ENCODE data around the gene TMCC1. TPM values are rescaled to one million over a fixed set of nuclear protein-coding genes. Genes with fewer than 3 reads are reported as not detected.
"Not testable (repeated sequence)": the region's sequence is repeated elsewhere in the genome, so short reads cannot be mapped to it uniquely, and the experiment has no call there.

The TMCC1 gene
- total RNA-seq, 1 donor = 11.2 TPM

DNA sequence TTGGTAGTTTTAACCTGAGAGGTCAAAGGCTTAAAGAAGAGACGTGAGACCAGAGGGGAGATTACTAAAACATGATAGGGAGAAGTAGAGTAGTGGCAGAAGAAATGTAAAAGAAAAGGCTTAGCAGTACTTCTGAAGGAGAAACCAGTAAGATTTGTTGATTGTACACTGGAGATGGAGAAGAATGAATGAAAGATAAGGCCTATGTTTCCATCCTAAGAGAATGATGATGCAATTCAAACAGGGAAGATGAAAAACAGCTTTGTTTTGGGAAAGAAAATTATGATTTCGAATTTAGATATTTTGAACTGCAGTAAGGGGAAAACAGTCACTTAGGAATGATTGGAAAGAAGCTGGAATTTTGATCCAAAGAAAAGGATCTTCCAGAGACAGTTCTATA lies 189.6 kb downstream of the TMCC1 start:
- TF ChIP-seq, protein P1, sequence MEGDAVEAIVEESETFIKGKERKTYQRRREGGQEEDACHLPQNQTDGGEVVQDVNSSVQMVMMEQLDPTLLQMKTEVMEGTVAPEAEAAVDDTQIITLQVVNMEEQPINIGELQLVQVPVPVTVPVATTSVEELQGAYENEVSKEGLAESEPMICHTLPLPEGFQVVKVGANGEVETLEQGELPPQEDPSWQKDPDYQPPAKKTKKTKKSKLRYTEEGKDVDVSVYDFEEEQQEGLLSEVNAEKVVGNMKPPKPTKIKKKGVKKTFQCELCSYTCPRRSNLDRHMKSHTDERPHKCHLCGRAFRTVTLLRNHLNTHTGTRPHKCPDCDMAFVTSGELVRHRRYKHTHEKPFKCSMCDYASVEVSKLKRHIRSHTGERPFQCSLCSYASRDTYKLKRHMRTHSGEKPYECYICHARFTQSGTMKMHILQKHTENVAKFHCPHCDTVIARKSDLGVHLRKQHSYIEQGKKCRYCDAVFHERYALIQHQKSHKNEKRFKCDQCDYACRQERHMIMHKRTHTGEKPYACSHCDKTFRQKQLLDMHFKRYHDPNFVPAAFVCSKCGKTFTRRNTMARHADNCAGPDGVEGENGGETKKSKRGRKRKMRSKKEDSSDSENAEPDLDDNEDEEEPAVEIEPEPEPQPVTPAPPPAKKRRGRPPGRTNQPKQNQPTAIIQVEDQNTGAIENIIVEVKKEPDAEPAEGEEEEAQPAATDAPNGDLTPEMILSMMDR (IDR thresholded peaks at IDR 0.05; ENCODE audit: insufficient read depth, low read depth, low read length) = no peak
- peak; percentile 16 for DNase-seq (ENCODE audit: low read depth)

DNA sequence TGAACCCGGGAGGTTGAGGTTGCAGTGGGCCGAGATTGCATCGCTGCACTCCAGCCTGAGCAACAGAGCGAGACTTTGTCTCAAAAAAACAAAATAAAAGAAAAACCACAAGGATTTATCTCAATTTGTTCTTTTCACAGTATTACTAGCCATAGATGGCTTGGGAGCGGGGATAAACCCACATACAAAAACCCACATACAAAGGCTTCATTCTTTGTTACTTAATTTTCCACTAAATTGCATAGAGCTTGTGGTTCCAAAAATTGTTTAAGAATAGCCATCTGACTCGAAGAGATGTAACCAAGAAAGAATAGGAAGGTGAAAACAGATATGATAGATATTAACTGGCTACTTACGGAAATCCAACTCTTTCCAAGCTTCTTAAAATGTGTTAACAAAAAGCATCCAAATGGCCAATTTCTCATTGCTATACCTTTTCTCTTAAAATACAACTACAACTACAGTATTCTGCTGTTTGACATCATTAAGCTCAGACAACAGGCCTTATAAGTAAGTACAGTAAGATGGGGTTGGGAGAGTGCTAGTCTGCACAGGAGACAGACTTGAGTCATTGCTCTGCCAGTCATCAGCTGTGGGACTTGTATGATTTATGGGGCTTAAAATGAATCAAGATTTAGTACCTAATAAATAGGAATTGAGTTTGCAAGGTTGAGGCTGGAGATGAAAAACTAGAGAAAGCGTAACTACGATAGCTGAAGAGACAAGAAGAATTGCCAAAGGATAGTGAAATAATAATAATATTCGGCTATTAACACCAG lies 190.4 kb downstream of the TMCC1 start:
- TF ChIP-seq, protein P1 (IDR thresholded peaks at IDR 0.05; ENCODE audit: insufficient read depth, low read depth, low read length) = no peak
- DNase-seq (ENCODE audit: low read depth) = no peak
- H3K4me3 ChIP-seq (ENCODE audit: low read depth, low read length) = no peak overlapping the region

More for the DNA sequence above, 189.6 kb downstream of the TMCC1 start:
- no peak overlapping the region for H3K4me3 ChIP-seq (ENCODE audit: low read depth, low read length)

DNA sequence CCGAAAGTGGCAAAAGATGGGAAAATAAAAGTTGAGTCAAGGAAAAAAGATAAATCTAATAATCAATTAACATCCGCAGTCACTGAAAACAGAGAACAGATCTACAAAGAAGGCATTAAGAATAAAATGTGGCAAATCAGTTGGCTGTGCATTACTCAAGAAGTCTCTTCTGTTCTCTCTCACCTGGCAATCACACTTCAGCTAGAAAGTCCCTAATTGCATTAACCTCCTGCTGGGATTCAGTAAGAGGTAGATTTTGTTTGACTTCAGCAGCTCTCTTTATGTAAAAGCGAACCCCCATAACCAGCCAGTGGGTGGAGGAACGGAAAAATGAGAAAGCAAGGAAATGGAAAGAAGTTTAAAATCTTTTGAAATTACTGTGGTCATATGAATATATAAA lies 192.3 kb downstream of the TMCC1 start:
- TF ChIP-seq, protein P1 (IDR thresholded peaks at IDR 0.05; ENCODE audit: insufficient read depth, low read depth, low read length) = no peak
- H3K4me3 ChIP-seq (ENCODE audit: low read depth, low read length) = no peak overlapping the region
- DNase-seq (ENCODE audit: low read depth) = no peak

DNA sequence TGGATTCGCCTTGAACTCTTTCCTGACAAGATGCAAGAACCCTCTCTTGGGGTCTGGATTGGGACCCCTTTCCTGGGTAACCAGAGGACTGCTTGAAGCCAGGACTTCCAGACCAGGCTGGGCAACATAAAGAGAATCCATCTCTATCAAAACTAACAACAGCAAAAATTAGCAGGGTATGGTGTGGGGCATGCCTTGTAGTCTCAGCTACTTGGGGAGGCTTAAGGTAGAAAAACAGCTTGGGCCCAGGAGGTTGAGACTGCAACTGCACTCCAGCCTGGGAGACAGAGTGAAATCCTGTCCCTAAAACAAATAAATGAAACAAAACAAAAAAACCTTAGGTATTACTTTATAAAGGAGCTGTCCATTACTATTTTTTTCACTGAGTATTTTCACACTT lies 193.9 kb downstream of the TMCC1 start:
- TF ChIP-seq, protein P1 (IDR thresholded peaks at IDR 0.05; ENCODE audit: insufficient read depth, low read depth, low read length) = no peak
- H3K4me3 ChIP-seq (ENCODE audit: low read depth, low read length) = no peak overlapping the region
- DNase-seq (ENCODE audit: low read depth) = no peak

DNA sequence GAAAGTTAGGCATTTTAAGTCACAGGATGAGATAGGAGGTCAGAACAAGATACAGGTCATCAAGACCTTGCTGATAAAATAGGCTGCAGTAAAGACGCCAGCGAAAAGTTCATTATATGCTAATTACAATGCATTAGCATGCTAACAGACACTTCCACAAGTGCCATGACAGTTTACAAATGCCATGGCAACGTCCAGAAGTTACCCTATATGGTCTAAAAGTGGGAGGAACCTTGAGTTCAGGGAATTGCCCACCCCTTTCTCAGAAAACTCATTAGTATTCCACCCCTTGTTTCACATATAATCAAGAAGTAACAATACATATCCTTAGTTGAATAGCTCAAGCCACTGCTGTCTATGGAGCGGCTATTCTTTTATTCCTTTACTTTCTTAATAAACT lies 194.3 kb downstream of the TMCC1 start:
- H3K4me3 ChIP-seq (ENCODE audit: low read depth, low read length) = no peak overlapping the region
- DNase-seq (ENCODE audit: low read depth) = no peak
- TF ChIP-seq, protein P1 (IDR thresholded peaks at IDR 0.05; ENCODE audit: insufficient read depth, low read depth, low read length) = no peak

DNA sequence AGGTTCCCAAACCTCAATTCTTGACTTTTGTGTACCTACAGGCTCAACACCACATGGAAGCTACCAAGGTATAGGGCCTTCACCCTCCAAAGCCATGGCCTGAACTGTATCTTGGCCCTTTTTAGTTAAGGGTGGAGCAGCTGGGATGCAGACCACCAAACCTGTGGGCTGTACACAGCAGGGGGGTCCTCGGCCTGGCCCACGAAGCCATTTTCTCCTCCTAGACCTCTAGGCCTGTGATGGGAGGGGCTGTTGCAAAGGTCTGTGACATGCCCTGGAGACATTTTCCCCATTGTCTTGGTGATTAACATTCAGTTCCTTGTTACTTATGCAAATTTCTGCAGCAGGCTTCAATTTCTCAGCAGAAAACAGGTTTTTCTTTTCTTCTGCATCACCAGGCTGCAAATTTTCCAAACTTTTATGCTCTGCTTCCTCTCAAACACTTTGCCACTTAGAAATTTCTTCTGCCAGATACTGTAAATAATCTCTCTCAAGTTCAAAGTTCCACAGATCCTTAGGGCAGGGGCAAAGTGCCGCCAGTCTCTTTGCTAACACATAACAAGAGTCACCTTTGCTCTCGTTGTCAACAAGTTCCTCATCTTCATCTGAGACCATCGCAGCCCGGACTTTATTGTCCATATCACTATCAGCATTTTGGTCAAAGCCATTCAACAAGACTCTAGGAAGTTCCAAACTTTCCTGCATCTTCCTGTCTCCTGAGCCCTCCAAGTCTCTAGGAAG lies 196.1 kb downstream of the TMCC1 start:
- no peak overlapping the region for H3K4me3 ChIP-seq (ENCODE audit: low read depth, low read length)
- DNase-seq (ENCODE audit: low read depth) = no peak
- TF ChIP-seq, protein P1 (IDR thresholded peaks at IDR 0.05; ENCODE audit: insufficient read depth, low read depth, low read length) = no peak

DNA sequence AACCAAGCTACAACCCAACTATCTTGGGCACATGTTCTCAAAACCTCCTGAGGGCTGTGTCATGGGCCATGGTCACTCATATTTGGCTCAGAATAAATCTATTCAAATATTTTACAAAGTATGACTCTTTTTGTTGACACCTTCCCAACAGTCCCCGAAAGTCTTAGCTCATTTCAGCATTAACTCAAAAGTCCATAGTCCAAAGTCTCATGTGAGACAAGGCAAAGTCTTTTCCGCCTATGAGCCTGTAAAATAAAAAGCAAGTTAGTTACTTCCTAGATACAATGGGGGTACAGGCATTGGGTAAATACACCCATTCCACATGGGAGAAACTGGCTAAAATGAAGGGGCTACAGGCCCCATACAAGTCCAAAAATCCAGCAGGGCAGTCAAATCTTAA lies 197.1 kb downstream of the TMCC1 start:
- not testable (repeated sequence) for H3K4me3 ChIP-seq (ENCODE audit: low read depth, low read length); DNase-seq (ENCODE audit: low read depth)
